ENCODE results near the gene PLA2G2D.

The PLA2G2D gene

DNA sequence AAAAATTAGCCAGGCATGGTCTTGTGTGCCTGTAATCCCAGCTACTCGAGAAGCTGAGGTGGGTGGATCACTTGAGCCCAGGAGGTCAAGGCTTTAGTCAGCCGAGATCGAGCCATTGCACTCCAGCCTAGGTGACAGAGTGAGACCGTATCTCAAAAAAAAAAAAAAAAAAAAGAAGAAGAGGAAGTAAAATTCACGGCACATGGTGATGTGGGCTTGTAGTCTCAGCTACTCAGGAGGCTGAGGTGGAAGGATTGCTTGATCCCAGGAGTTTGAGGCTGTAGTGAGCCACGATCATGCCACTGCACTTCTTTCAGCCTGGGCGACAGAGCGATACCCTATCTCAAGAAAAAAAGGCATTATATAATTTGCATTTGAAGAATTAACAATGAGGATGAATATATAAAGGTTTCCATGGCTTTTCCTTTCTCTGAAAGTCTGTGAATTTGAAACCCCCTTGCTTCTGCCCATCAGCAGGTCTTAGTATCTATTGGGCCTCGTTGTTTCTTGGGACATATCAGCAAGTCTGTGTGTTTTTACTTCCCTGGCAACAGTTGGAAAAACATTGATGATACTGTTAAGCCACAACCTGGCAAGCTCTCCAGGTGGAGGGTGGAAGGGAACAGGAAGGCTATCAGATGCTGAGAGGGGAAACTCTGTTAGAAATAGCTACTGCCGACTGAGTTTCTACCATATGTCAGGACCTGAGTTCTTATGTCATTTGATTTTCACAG lies 4.6 kb upstream of the PLA2G2D start:
- in situ Hi-C loops (cut with MboI; ENCODE audit: low pct_unique_long_range_greater_than_20kb, low sequenced_read_pairs) = no loop called here
- peak; percentile 41 for DNase-seq

GRCh38 chr1:20120796-20121195 lies 1.5 kb upstream of the PLA2G2D start:
- DNase-seq = no peak
- in situ Hi-C loops (cut with MboI; ENCODE audit: low pct_unique_long_range_greater_than_20kb, low sequenced_read_pairs) = no loop called here

GRCh38 chr1:20117236-20117635 lies 2.1 kb downstream of the PLA2G2D start:
- DNase-seq = no peak
- in situ Hi-C loops (cut with MboI; ENCODE audit: low pct_unique_long_range_greater_than_20kb, low sequenced_read_pairs) = no loop called here

DNA sequence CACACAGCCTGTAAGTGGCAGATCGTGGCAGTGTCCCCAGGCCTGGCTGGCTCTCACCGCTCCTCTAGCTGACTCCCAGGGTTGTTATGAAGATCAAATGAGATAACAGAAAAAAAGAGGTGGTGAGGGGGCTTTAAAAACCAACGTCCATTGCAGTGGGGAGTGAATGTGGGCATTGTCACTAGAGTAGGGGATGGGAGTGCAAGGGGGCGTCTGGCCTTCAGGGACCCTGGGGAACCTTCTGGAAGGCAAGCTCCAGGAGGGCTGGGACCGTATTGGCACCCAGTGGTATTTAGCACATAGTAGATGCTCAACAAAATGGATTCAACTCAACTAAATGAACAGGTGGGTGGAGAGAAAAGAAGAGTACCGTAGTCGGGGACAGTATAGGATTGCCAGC lies 3.4 kb downstream of the PLA2G2D start:
- in situ Hi-C loops (cut with MboI; ENCODE audit: low pct_unique_long_range_greater_than_20kb, low sequenced_read_pairs) = no loop called here
- no peak for DNase-seq

GRCh38 chr1:20115479-20115878 lies 3.9 kb downstream of the PLA2G2D start:
- DNase-seq = no peak
- in situ Hi-C loops (cut with MboI; ENCODE audit: low pct_unique_long_range_greater_than_20kb, low sequenced_read_pairs) = no loop called here

DNA sequence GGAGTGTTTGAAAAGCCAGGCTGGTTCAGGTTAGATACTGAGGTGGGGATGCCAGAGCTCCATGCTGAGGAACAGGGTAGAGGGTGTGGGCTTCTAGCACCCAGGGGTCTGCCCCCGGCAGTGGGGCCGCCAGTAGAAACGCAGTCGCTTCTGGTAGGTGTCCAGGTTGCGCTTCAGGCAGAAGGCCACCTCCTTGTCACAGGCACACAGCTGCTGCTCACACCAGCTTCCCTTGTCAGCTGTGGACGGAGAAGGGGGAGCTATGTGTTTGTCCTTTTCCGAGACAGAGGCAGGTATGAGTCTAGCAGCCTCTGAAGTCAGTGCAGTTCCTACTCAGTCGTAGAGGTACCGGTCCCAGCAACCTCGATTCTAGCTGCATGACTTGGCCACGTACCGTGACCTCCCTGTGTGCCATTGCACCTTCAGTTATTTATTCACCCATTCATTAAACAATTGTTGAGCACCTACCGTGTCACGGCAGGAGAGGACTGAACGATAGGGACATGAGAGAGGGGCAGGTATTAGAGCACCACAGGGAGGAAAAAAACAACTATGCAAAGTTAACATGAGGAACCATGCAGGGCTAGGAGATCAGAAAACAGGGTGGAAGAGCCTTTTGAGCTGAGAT lies 5.2 kb downstream of the PLA2G2D start:
- in situ Hi-C loops (cut with MboI; ENCODE audit: low pct_unique_long_range_greater_than_20kb, low sequenced_read_pairs) = no loop called here
- DNase-seq = no peak

GRCh38 chr1:20112279-20113000 lies 6.9 kb downstream of the PLA2G2D start:
- DNase-seq = no peak

GRCh38 chr1:20111452-20111851 lies 7.9 kb downstream of the PLA2G2D start:
- DNase-seq = no peak
- in situ Hi-C loops (cut with MboI; ENCODE audit: low pct_unique_long_range_greater_than_20kb, low sequenced_read_pairs) = no loop called here

More at GRCh38 chr1:20112279-20113000, 6.9 kb downstream of the PLA2G2D start:
- in situ Hi-C loops (cut with MboI; ENCODE audit: low pct_unique_long_range_greater_than_20kb, low sequenced_read_pairs) = no loop called here

DNA sequence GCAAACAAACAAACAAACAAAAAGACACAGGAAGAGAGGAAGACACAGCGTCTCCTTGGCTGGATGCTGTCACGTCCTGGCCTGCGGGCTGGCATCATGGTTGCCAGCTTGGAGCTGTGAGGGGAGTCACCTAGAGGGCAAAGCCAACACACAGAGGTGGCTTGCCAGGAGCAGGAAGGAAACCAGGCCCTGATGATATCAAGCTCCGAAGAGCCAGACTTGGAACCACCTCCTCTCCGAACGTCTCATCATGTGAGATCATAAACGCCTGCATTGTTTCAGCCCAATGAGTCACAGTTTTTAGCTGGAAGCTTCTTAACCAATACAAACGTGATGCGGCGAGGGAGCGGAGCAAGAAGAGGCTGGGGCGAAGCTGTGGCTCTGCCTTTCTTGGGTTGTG lies 8.7 kb downstream of the PLA2G2D start:
- in situ Hi-C loops (cut with MboI; ENCODE audit: low pct_unique_long_range_greater_than_20kb, low sequenced_read_pairs) = no loop called here
- no peak for DNase-seq

DNA sequence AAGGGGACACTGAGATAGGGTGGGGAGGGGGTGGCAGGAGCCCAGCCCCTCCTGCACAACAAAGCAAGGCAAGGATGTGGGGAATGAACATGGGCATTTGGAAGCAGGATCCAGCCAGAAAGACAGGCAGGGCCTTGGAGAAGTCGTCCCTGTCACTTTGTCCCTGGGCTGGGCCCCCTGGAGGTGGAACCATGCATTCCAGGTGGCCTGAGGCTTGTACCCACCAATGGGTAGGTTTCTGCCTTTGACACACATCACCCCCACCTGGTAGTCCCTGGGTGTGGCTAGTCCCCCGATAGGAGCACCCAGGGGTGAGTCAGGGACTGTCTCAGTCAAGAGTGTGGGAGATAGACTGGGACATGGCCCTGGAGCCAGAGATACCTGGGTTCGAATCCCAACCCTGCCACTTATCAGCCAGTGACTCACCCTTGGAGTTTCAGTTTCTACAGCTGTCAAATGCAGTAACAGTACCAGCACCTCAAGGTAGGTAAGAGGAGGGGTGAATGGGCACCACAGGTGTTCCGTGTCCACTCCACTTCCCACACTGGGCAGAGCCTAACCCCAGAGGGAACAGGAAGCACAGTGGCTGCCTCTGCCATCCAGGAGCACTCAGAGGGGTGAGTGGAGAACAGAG lies 10.0 kb downstream of the PLA2G2D start:
- no peak for DNase-seq
- in situ Hi-C loops (cut with MboI; ENCODE audit: low pct_unique_long_range_greater_than_20kb, low sequenced_read_pairs) = no loop called here

GRCh38 chr1:20108366-20109123 lies 10.8 kb downstream of the PLA2G2D start:
- in situ Hi-C loops (cut with MboI; ENCODE audit: low pct_unique_long_range_greater_than_20kb, low sequenced_read_pairs) = no loop called here
- DNase-seq = no peak

- in situ Hi-C loops (cut with MboI; ENCODE audit: low pct_unique_long_range_greater_than_20kb, low sequenced_read_pairs) = no loop called here
- DNase-seq = no peak
These were observed 11.5 kb downstream of the PLA2G2D start for GRCh38 chr1:20107796-20108195.

GRCh38 chr1:20107351-20107750 lies 12.0 kb downstream of the PLA2G2D start:
- no peak for DNase-seq

GRCh38 chr1:20105856-20106255 lies 13.5 kb downstream of the PLA2G2D start:
- in situ Hi-C loops (cut with MboI; ENCODE audit: low pct_unique_long_range_greater_than_20kb, low sequenced_read_pairs) = no loop called here
- no peak for DNase-seq

More at GRCh38 chr1:20107351-20107750, 12.0 kb downstream of the PLA2G2D start:
- in situ Hi-C loops (cut with MboI; ENCODE audit: low pct_unique_long_range_greater_than_20kb, low sequenced_read_pairs) = no loop called here

DNA sequence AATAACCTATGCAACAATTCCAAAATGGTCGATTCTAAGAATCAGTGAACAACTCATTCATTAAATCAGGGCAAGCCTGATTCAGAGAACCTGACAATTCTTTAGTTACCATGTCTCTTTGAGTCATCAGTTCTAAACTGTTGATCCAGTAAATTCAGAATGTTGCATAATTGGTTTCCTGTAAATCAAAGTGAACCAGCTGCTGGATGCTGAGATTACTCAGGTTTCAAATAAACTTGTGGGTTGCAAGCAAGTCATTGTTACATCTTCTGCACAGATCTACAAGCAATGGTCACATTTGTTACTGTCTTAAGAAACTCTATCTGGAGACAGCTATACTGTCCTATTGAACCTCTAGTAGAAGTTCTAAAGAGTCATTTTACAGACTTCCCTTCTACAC lies 16.5 kb downstream of the PLA2G2D start:
- no peak for DNase-seq
- in situ Hi-C loops (cut with MboI; ENCODE audit: low pct_unique_long_range_greater_than_20kb, low sequenced_read_pairs) = no loop called here

GRCh38 chr1:20100632-20101355 lies 18.5 kb downstream of the PLA2G2D start:
- in situ Hi-C loops (cut with MboI; ENCODE audit: low pct_unique_long_range_greater_than_20kb, low sequenced_read_pairs) = no loop called here
- DNase-seq = peak; percentile 56

DNA sequence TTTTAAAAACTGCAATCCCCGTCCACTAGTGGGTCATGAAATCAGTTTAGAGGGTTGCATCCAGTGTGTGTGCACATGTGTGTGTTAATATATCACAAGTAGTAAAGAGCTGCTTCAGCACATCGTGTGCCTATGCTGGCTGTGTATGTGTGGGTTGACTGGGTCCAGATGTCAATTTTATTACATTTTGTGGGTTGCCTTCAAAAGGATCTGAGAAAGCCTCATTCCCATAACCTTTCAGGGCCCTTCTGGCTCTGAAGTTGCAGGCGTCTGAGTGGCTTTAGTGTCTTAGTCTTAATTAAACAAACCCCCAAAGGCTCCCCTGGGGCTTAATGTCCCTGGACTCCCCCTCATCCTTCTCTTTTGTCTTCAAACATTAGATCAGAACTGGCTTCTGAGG lies 19.8 kb downstream of the PLA2G2D start:
- DNase-seq = no peak
- in situ Hi-C loops (cut with MboI; ENCODE audit: low pct_unique_long_range_greater_than_20kb, low sequenced_read_pairs) = no loop called here

- DNase-seq = no peak
- in situ Hi-C loops (cut with MboI; ENCODE audit: low pct_unique_long_range_greater_than_20kb, low sequenced_read_pairs) = no loop called here
These were observed 22.4 kb downstream of the PLA2G2D start for GRCh38 chr1:20096840-20097447.

Data from KBM-7 (cell line).